ENCODE results near the gene CAPZB. TPM values are rescaled to one million over a fixed set of nuclear protein-coding genes. Genes with fewer than 3 reads are reported as not detected.

The CAPZB gene
- total and polyA plus RNA-seq, 2 donors (not counting 3 experiments of a cell fraction or from before 2014, with no cell fraction given), result 196 to 347 TPM

DNA sequence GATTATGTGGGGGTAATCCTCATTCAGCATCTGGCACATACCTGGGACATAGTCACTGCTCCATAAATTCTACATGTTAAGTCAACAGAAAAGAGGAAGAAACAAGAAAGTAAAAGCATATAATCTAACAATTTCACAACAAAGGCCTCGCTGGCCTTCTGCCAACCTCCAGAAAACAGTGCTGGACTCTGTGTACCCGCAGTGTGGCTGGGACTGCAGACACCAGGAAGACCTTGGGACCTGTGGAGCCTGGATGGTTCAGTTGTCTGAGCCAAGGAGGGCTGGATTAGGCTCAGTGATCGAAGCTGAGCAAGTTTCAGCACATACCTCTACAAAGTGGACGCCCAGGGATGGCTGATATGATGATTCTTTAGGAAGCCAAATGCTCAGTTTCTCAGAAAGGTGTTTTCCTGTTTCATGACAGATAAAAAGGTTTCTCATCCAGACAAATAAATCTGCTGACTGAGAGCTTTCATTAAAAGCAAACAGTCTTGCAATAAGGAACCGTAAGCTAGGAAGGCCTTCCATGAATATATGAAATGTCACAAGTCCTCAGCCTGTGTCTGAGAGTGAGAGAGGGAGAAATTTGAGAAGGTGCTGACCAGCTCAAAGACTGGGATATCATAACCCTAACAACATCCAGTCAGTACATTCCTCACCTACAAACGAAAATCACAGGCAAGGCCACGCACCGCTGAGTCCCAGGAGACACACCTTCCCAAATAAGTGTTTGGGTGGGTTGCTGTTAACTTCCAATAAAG lies 48.4 kb downstream of the CAPZB start:
- ChIA-PET POLR2A (interaction anchor here (1.0 kb wide), 1 partner anchor 40 kb away, joined by 3 read pairs; no protein-coding TSS in a partner anchor), CTCF (interaction anchor here (0.7 to 2.7 kb wide), 6 partner anchors 14 to 217 kb away, joined by 3 to 12 read pairs (median 4); no protein-coding TSS in a partner anchor)
- BruUV-seq (replicated peaks), result no TSS peak
- no peak overlapping the region for H2AFZ ChIP-seq (ENCODE audit: low read depth, low read length)
- H3K9me1 ChIP-seq (replicated peaks; ENCODE audit: control insufficient read depth, extremely low read depth, insufficient read depth, low read length), result no peaks in the 10 kb centered on the region
- peak overlapping the region; percentile 35 for H3K9ac ChIP-seq (replicated peaks; ENCODE audit: extremely low read depth, insufficient read depth, low read length)
- H3K79me2 ChIP-seq (ENCODE audit: control insufficient read depth, insufficient read depth, low read length), result peaks cover 84% of the 10 kb centered on the region
- H3K4me3 ChIP-seq (replicated peaks in 1 of 3; ENCODE audit: insufficient read depth in 1 of 3, low read depth in 1 of 3, low read length in 3 of 3), result no peak overlapping the region
- no peaks in the 10 kb centered on the region for H3K36me3 ChIP-seq (ENCODE audit: control insufficient read depth in 2 of 2, extremely low read depth in 1 of 2, insufficient read depth in 2 of 2, low read length in 2 of 2)
- no peak overlapping the region for H3K4me2 ChIP-seq (ENCODE audit: insufficient read depth, low read length)
- H3K27me3 ChIP-seq (ENCODE audit: control insufficient read depth in 2 of 2, insufficient read depth in 2 of 2, low read length in 2 of 2), result no peaks in the 10 kb centered on the region
- dilution Hi-C loops (cut with MboI; ENCODE audit: extremely low pct_ligation_motif_present, low sequenced_read_pairs), result no loop called here
- peak overlapping the region; percentile 73 for H3K27ac ChIP-seq (ENCODE audit: insufficient read depth, low read depth, low read length)
- FAIRE-seq (peak; percentile 73), DNase-seq (ENCODE audit: low read depth, low spot score) (peak; percentile 84)
- H3K4me1 ChIP-seq (ENCODE audit: control insufficient read depth, extremely low read depth, insufficient read depth, low read length), result peaks cover 48% of the 10 kb centered on the region
- H3K9me3 ChIP-seq (replicated peaks; ENCODE audit: control insufficient read depth, insufficient read depth, low read length), result no peaks in the 10 kb centered on the region
- H4K20me1 ChIP-seq (replicated peaks; ENCODE audit: control insufficient read depth, extremely low read depth, insufficient read depth, low read length), result peaks cover 2% of the 10 kb centered on the region
- TF ChIP-seq POLR2A (IDR thresholded peaks at IDR 0.05; ENCODE audit: low read depth, low read length), result no peak
- peak; percentile 25 for TF ChIP-seq POLR2AphosphoS5 (IDR thresholded peaks at IDR 0.05; ENCODE audit: insufficient read depth, low read depth, low read length)
- intact Hi-C loops (cut with micrococcal nuclease), result loop anchor here (2.0 to 5.0 kb wide), 2 partner anchors 40 to 145 kb away; no protein-coding TSS in a partner anchor

DNA sequence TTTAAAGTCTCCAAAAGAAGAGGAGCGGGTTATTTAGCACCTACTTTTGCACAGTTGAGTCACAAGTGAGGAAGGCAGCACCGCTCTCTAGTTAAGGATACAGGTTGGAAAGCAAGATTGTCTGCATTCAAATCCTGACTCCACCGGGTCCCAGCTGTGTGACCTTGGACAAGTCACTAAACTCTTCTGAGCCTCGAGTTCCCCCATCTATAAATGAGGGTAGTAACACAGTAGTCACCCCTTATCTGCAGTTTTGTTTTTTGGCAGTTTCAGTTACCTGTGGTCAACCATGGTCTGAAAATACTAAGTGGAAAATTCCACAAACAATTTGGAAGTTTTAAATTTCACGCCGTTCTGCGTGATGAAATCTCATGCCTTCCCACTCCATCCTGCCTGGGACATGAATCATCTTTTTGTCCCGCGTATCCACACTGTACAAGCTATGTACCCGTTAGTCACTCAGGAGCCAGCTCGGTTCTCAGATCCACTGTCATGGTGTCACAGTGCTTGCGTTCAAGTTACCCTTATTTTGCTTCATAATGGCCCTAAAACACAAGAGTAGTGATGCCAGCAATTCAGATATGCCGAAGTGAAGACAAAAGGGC lies 49.4 kb downstream of the CAPZB start:
- peaks cover 2% of the 10 kb centered on the region for H4K20me1 ChIP-seq (replicated peaks; ENCODE audit: control insufficient read depth, extremely low read depth, insufficient read depth, low read length)
- intact Hi-C loops (cut with micrococcal nuclease), result loop anchor here (2.0 to 5.0 kb wide), 2 partner anchors 41 to 146 kb away; no protein-coding TSS in a partner anchor
- no TSS peak for BruUV-seq (replicated peaks)
- no peaks in the 10 kb centered on the region for H3K36me3 ChIP-seq (ENCODE audit: control insufficient read depth in 2 of 2, extremely low read depth in 1 of 2, insufficient read depth in 2 of 2, low read length in 2 of 2)
- no peaks in the 10 kb centered on the region for H3K9me3 ChIP-seq (replicated peaks; ENCODE audit: control insufficient read depth, insufficient read depth, low read length)
- DNase-seq (ENCODE audit: low read depth, low spot score) (peak; percentile 37), FAIRE-seq (peak; percentile 73)
- dilution Hi-C loops (cut with MboI; ENCODE audit: extremely low pct_ligation_motif_present, low sequenced_read_pairs), result no loop called here
- TF ChIP-seq MYC (IDR thresholded peaks at IDR 0.05; ENCODE audit: low read depth, low read length), result no peak
- TF ChIP-seq FOS (IDR thresholded peaks at IDR 0.05; ENCODE audit: borderline replicate concordance, insufficient read depth, low read length), result peak; percentile 13
- no peak for TF ChIP-seq JUN (IDR thresholded peaks at IDR 0.05; ENCODE audit: borderline replicate concordance, insufficient read depth, insufficient read length, low read depth)
- no peak for TF ChIP-seq POLR2AphosphoS5 (IDR thresholded peaks at IDR 0.05; ENCODE audit: insufficient read depth, low read depth, low read length)
- no peak overlapping the region for H2AFZ ChIP-seq (ENCODE audit: low read depth, low read length)
- H3K4me2 ChIP-seq (ENCODE audit: insufficient read depth, low read length), result no peak overlapping the region
- H3K4me1 ChIP-seq (ENCODE audit: control insufficient read depth, extremely low read depth, insufficient read depth, low read length), result peaks cover 43% of the 10 kb centered on the region
- peak overlapping the region; percentile 73 for H3K27ac ChIP-seq (ENCODE audit: insufficient read depth, low read depth, low read length)
- POLR2A ChIA-PET, result no interaction called here
- no peaks in the 10 kb centered on the region for H3K9me1 ChIP-seq (replicated peaks; ENCODE audit: control insufficient read depth, extremely low read depth, insufficient read depth, low read length)
- H3K79me2 ChIP-seq (ENCODE audit: control insufficient read depth, insufficient read depth, low read length), result peaks cover 83% of the 10 kb centered on the region
- H3K4me3 ChIP-seq (replicated peaks in 1 of 3; ENCODE audit: insufficient read depth in 1 of 3, low read depth in 1 of 3, low read length in 3 of 3), result no peak overlapping the region
- CTCF ChIA-PET, result interaction anchor here (0.6 to 2.7 kb wide), 5 partner anchors 52 to 218 kb away, joined by 3 to 12 read pairs (median 3); no protein-coding TSS in a partner anchor
- no peak overlapping the region for H3K9ac ChIP-seq (replicated peaks; ENCODE audit: extremely low read depth, insufficient read depth, low read length)
- H3K27me3 ChIP-seq (ENCODE audit: control insufficient read depth in 2 of 2, insufficient read depth in 2 of 2, low read length in 2 of 2), result no peaks in the 10 kb centered on the region
